Spleen (tissue), 11 donors: ENCODE results near the gene ARHGAP21. TPM values are rescaled to one million over a fixed set of nuclear protein-coding genes. Genes with fewer than 3 reads are reported as not detected.
"Not testable (repeated sequence)": the region's sequence is repeated elsewhere in the genome, so short reads cannot be mapped to it uniquely, and the experiment has no call there.

ENCODE experiments used
- DNase-seq: peaks from one replicate; pipeline ENCODE4 v3.0.0-alpha.2; 2020
- H3K27ac ChIP-seq, 8 donors: fragments of 200-600 bp; sonication (generic) in 7 of 8; 1 replicate in 4 of 8; 2 replicates in 4 of 8; pipeline versions ENCODE4 v1.5.0 to v1.8.0; 2016 to 2021; ENCODE audit warnings: inconsistent platforms in 4 of 8, mild to moderate bottlenecking in 4 of 8, moderate library complexity in 1 of 8
- H3K27me3 ChIP-seq, 7 donors: fragments of 200-600 bp; sonication (generic) in 6 of 7; replicated peaks in 1 of 7; 1 replicate in 4 of 7; 2 replicates in 3 of 7; pipeline versions ENCODE4 v1.5.0 to v1.8.0; 2016 to 2021; ENCODE audit warnings: inconsistent platforms in 3 of 7, mild to moderate bottlenecking in 1 of 7
- H3K36me3 ChIP-seq, 6 donors: fragments of 200-600 bp; sonication (generic) in 5 of 6; 1 replicate in 4 of 6; 2 replicates in 2 of 6; pipeline versions ENCODE4 v1.5.0 to v1.8.0; 2016 to 2021; ENCODE audit warnings: inconsistent platforms in 2 of 6
- H3K4me1 ChIP-seq, 6 donors: fragments of 200-600 bp; sonication (generic) in 5 of 6; 1 replicate in 3 of 6; 2 replicates in 3 of 6; pipeline versions ENCODE4 v1.5.0 to v1.8.0; 2016 to 2021; ENCODE audit warnings: inconsistent platforms in 3 of 6
- H3K4me3 ChIP-seq, 8 donors: fragments of 200-600 bp; sonication (generic) in 7 of 8; 1 replicate in 4 of 8; 2 replicates in 4 of 8; pipeline versions ENCODE4 v1.5.0 to v1.8.0; 2016 to 2021; ENCODE audit warnings: inconsistent platforms in 4 of 8, mild to moderate bottlenecking in 4 of 8, moderate library complexity in 2 of 8
- H3K9me3 ChIP-seq, 8 donors: fragments of 200-600 bp; sonication (generic) in 7 of 8; 1 replicate in 4 of 8; 2 replicates in 4 of 8; pipeline versions ENCODE4 v1.5.0 to v1.8.0; 2016 to 2021; ENCODE audit warnings: inconsistent platforms in 4 of 8
- CTCF ChIP-seq, 11 experiments: fragments of 200-600 bp in 7 of 11; fragments of 450-650 bp in 4 of 11; sonication (generic) in 4 of 11; IDR thresholded peaks in 8 of 11; conservative IDR thresholded peaks in 3 of 11; 1 replicate in 7 of 11; 2 replicates in 4 of 11; pipeline versions ENCODE4 v1.4.0 to v1.8.0; 2016 to 2021; ENCODE audit warnings: antibody characterized with exemption in 11 of 11, inconsistent platforms in 4 of 11, mild to moderate bottlenecking in 1 of 11
- POLR2A ChIP-seq, 3 donors: fragments of 450-650 bp; IDR thresholded peaks; one replicate each; pipeline ENCODE4 v1.5.1; 2017; ENCODE audit warnings: antibody characterized with exemption in 3 of 3, mild to moderate bottlenecking in 1 of 3
- POLR2AphosphoS5 ChIP-seq, 3 donors: sonication (generic); formaldehyde crosslinking; IDR thresholded peaks; one replicate each; pipeline ENCODE4 v1.5.1; 2017; ENCODE audit warnings: antibody characterized with exemption in 3 of 3
- WGBS, 5 donors: extraction: QIAGEN DNeasy Blood & Tissue Kit in 3 of 5; methylation state at CpG; one replicate each; pipeline versions ENCODE4 v1.1.5 to v1.1.7; 2013 to 2018; 5-methylcytosine and 5-hydroxymethylcytosine counted together
- intact Hi-C: fragments of 100-400 bp; cut with DNase I; formaldehyde crosslinking; loops from one replicate; pipeline ENCODE4 v1.15.0; 2023; ENCODE audit warnings: low total_unique reads
- polyA plus RNA-seq, 3 donors: library from polyadenylated mRNA; stranded (reverse); fragments of 200-250 nt; gene quantifications; one replicate each; pipeline ENCODE4 v1.2.1, GENCODE V29; 2013
- total RNA-seq, 7 donors: library from RNA; depleted of rRNA in 3 of 7; stranded (reverse); fragments of >200 nt in 3 of 7; fragmentation: NEBNext Ultra II Directional in 4 of 7; extraction: Animal tissue kit (Norgen Biotek cat#: 25700) in 4 of 7; gene quantifications; one replicate each; pipeline versions ENCODE4 v1.1.0 to v1.2.1, GENCODE V29; 2016 to 2021
- donor health status: healthy with polysubstance abuse.
- donor health status: DM: no; HTN: no; CAD: no; lungs with moderate emphysema.
- donor health status: DM: no; HTN: no; CAD: no.
- donor health status: Bipolar disorder and iron deficiency.
- donor health status: healthy.
- donor health status: DM: no; HTN: no; CAD: no.
- donor health status: DM: yes; HTN: yes; CAD: no.

Gene ARHGAP21
- total and polyA plus RNA-seq, 10 donors = 6.0 to 60.9 (median 43.9) TPM

- DNase-seq = no peak
- H3K4me1 ChIP-seq = no peaks in the 10 kb centered on the region
- H3K4me3 ChIP-seq = no peak overlapping the region
- intact Hi-C loops = no loop called here
- H3K27me3 ChIP-seq = no peaks in the 10 kb centered on the region
- H3K9me3 ChIP-seq = peaks cover 0 to 26% (median 14%) of the 10 kb centered on the region in 8 donors
- no peak for TF ChIP-seq POLR2A (IDR thresholded peaks at IDR 0.05)
- no peak overlapping the region for H3K27ac ChIP-seq
- H3K36me3 ChIP-seq = no peaks in the 10 kb centered on the region
- WGBS, 5 donors = 65 to 75% (median 71%) methylated on average over 8 of the region's 8 CpGs
Measured at GRCh38 chr10:24762161-24762924, 38.7 kb upstream of the ARHGAP21 start.

GRCh38 chr10:24759672-24760071 is 36.0 kb upstream of the ARHGAP21 start:
- Histone ChIP-seq H3K36me3 (no peaks in the 10 kb centered on the region), H3K4me3 (no peak overlapping the region), H3K27ac (no peak overlapping the region), H3K27me3 (no peaks in the 10 kb centered on the region), H3K4me1 (no peaks in the 10 kb centered on the region), H3K9me3 (peaks cover 0 to 9% (median 2%) of the 10 kb centered on the region in 8 donors)
- no peak for DNase-seq
- TF ChIP-seq POLR2A (IDR thresholded peaks at IDR 0.05) (no peak), CTCF (IDR thresholded peaks at IDR 0.05 in 8 of 11, conservative IDR thresholded peaks at IDR 0.05 in 3 of 11) (no peak), POLR2AphosphoS5 (IDR thresholded peaks at IDR 0.05) (no peak)
- WGBS, 5 donors = 90 to 98% (median 92%) methylated on average over 2 of the region's 2 CpGs
- intact Hi-C loops = no loop called here

- intact Hi-C loops, H3K36me3 ChIP-seq, DNase-seq, H3K27ac ChIP-seq, H3K27me3 ChIP-seq, H3K9me3 ChIP-seq, H3K4me1 ChIP-seq, H3K4me3 ChIP-seq: not testable (repeated sequence)
- 91 to 98% (median 97%) methylated on average over 3 of the region's 3 CpGs for WGBS, 5 donors
Measured at GRCh38 chr10:24758254-24758653, 34.6 kb upstream of the ARHGAP21 start.

- 77 to 97% (median 92%) methylated on average over 1 of the region's 1 CpG for WGBS, 5 donors
- TF ChIP-seq CTCF (IDR thresholded peaks at IDR 0.05 in 8 of 11, conservative IDR thresholded peaks at IDR 0.05 in 3 of 11) = no peak
- no peak for TF ChIP-seq POLR2AphosphoS5 (IDR thresholded peaks at IDR 0.05)
- TF ChIP-seq POLR2A (IDR thresholded peaks at IDR 0.05) = no peak
- Histone ChIP-seq H3K4me3 (no peak overlapping the region), H3K27ac (no peak overlapping the region), H3K27me3 (no peaks in the 10 kb centered on the region), H3K4me1 (no peaks in the 10 kb centered on the region), H3K9me3 (no peaks in the 10 kb centered on the region), H3K36me3 (no peaks in the 10 kb centered on the region)
- DNase-seq = no peak
- intact Hi-C loops = no loop called here
Measured at GRCh38 chr10:24756283-24756682, 32.6 kb upstream of the ARHGAP21 start.

- Histone ChIP-seq H3K27ac (no peak overlapping the region), H3K9me3 (no peaks in the 10 kb centered on the region), H3K27me3 (no peaks in the 10 kb centered on the region), H3K4me3 (no peak overlapping the region), H3K4me1 (no peaks in the 10 kb centered on the region), H3K36me3 (no peaks in the 10 kb centered on the region)
- TF ChIP-seq CTCF (IDR thresholded peaks at IDR 0.05 in 8 of 11, conservative IDR thresholded peaks at IDR 0.05 in 3 of 11) (no peak), POLR2A (IDR thresholded peaks at IDR 0.05) (no peak), POLR2AphosphoS5 (IDR thresholded peaks at IDR 0.05) (no peak)
- intact Hi-C loops = no loop called here
- DNase-seq = no peak
- 82 to 95% (median 92%) methylated on average over 1 of the region's 1 CpG for WGBS, 5 donors
Measured at GRCh38 chr10:24751716-24752115, 28.0 kb upstream of the ARHGAP21 start.
